Stimulated activated CD4-positive, alpha-beta T cell treated with anti-CD3 and anti-CD28 coated beads, TNF-alpha, amount 100 ng/mL, for 4 hours (primary cell): Measurements from ENCODE around the gene QSOX1.

Source experiments
- DNase-seq, 3 experiments: peaks; one replicate each; pipeline ENCODE4 v3.0.0-alpha.2; 2020; ENCODE audit warnings: low read depth in 3 of 3

Gene QSOX1

GRCh38 chr1:180213401-180214170, 58.9 kb downstream of the QSOX1 start:
- no peak for DNase-seq

GRCh38 chr1:180215856-180216625, 61.4 kb downstream of the QSOX1 start:
- no peak for DNase-seq

DNA sequence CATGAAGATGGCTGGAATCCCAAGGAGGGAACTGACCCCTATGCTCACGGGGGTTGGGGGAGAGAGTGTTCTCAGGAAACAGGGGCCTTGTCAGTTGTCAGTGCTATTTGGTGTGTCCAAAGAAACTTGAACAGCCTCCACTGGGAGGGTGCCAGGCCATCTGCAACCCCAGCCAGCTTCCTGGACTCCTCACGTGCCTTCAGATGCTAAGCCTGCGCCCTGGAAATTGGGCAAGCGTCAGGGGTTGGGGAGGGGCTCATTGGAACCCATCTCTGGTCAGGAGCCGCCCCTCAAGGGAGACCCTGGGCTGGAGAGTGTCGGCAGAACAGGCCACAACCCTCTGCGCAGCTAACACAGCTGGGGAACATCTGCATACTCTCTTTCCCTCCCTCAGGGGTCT, 62.3 kb downstream of the QSOX1 start:
- no peak for DNase-seq

DNA sequence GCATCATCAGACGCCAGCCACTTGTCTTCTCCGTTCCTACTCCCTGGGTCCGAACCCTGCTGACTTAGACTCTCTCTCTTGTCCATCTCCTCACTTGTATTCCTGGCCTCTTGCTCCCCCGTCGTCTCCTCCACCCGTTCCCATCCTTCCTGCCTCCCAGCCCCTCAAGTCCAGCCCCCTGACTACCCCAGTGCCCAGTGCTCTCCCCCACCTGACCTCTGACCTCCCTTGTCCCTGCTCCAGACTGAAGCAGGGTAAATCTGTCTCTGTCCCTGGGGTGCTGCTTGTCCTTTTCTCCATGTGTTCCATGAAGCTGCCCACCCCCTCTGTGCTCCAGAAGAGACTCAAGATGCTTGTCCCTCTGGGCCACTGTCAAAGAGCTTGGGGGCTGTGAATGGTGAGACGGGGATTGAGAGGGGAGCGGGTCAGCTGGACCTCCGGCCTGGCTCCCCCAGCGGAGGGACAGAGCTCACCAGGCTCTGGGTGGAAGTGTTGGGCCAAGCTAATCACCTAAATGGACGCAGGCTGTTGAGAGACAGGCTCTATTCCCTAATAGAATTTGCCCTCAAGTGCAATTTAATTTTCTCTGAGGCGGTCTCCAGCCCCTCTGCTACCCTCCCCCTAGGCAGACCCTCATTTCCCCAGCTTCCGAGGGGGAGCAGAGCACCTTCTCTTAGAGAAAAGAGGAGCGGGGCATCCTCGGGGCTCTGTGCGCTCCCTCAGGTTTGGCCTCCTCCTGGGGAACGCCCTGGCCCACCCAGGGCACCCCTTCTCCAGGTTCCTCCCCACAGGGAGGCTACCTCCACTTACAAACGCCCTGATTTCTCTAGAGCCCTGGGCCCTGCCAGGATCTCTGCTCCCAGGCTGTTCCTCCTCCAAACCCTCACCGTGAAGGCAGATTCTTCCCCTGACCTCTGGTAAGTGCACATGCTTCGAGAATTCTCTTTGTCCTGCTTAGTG, 64.4 kb downstream of the QSOX1 start:
- DNase-seq: no peak

- DNase-seq: no peak
These were observed 65.1 kb downstream of the QSOX1 start for GRCh38 chr1:180219776-180220175.

- no peak for DNase-seq
These were observed 66.8 kb downstream of the QSOX1 start for GRCh38 chr1:180221462-180221861.

- no peak for DNase-seq
These were observed 70.2 kb downstream of the QSOX1 start for GRCh38 chr1:180224902-180225301.

- DNase-seq: no peak
These were observed 70.7 kb downstream of the QSOX1 start for GRCh38 chr1:180225403-180225802.

- no peak for DNase-seq
These were observed 73.4 kb downstream of the QSOX1 start for GRCh38 chr1:180227861-180228647.

GRCh38 chr1:180228648-180229482, 74.2 kb downstream of the QSOX1 start:
- no peak for DNase-seq

DNA sequence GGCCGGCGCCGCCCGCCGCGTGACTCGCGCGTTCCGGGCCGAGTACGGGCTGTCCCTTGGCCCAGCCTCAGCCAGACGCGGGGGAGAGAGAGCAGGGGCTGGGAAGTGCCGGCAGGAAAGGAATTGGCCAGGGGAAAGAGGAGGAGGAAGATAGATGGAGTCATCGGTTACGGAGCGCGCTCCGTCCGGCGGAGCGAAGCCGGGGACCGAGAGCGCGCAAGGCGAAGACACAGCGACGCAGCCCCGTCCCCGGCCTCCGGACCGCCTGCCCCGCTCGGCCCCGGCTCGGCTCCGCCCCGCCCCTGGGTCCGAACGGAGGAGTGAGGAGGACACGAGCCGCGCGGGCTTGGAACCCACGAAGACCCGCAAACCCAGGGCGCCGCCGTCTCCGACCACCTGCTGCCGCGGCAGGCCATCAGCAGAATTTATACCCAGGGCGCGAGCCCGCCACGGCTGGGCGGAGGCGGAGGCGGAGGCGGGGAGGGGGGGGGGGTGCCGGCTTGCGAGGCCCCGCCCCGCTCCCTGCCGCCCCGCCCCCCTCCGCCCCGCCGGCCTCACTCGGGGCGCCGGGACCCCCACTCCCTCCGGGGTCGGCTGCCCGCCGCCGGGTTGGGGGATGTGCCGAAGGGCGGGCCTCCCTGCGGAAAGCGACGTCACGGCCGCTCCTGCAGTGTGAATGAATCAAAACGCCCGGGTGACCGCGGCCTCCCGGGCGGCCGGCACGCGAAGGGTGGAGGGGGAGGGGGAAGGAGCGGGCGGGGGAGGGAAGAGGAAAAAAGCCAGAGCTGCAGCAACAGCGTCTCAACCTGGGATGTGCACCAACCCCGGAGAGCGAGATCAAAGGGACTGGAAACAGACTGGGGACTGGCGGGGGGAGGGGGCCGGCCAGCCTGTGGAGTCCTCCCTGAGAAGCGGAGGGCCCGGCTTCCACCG, 75.1 kb downstream of the QSOX1 start, which contains the start of gene LHX4:
Gene LHX4 (plus strand): TSS at position 782 of the 933 bp plus-strand sequence. CDS start 266 bp downstream, outside the sequence.
- DNase-seq: no peak

DNA sequence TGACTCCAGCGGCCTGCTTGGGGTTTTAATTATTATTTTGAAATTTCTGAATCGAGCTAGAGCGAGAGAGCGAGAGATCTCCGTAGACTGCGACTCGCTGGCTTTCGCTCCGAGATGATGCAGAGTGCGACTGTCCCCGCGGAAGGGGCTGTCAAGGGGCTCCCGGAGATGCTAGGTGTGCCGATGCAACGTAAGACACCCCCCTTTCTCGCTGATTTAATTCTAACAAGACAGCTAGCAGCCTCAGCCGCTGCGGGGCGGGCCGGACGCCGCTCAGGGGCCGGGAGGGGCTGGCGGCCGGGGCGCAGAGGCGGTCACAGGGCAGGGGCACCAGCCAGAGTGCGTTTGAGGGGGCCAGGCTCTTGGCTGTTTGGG, 75.7 kb downstream of the QSOX1 start:
- no peak for DNase-seq

DNA sequence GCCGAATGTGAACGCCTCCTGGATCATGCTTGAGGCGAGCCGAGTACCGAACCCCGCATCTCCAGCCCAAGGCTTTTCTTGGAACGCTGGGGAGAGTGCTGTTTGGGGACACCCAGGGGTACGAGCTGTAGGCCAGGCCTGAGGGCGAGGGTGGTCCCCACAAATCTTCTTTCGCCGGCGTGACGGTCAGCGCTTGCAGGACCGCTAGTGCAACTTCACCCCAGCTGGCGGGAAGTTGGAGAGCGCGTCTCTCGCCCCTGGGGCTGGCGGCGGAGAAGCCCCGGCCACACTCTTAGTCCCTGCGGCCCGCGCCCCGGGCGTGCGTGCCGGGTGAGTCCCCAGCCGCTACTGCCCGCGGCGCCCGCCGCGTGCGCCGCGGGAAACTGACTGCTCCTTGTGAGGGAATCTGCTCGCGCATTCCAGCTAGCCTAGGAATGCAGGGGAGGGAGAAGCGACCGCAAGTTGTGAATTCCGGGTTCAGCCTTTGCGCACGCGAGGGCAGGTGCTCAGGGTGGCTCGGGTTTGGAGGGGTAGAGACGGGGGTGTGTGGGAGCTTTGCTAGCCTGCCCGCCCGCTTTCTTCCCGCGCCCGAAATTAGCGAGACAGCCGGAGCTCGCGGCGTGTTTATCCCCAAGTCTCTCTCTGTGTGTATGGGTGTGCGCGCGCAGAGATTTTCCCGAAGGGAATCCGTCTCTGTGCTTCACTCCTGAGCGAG, 76.3 kb downstream of the QSOX1 start:
- no peak for DNase-seq

DNA sequence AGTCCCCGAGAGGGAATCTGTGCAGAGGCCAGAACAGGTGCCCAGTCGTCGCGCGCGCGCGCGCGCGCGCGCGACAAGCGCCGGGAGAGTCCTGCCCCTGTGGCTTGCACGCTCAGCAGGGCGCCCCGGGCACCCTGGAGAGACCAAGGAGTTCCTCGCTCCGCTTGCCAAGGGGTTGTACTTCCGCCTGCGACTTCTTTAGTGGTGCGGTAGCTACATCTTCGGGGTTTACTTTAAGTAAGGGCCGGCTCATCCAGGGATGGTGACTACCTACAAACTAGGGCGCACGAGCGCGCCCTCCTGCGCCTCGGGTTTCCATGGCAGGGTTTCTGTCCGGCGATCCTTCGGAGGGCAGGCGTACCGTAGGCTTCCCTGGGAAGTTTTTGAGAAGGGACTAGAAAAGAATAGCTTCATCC, 76.8 kb downstream of the QSOX1 start:
- DNase-seq: no peak

DNA sequence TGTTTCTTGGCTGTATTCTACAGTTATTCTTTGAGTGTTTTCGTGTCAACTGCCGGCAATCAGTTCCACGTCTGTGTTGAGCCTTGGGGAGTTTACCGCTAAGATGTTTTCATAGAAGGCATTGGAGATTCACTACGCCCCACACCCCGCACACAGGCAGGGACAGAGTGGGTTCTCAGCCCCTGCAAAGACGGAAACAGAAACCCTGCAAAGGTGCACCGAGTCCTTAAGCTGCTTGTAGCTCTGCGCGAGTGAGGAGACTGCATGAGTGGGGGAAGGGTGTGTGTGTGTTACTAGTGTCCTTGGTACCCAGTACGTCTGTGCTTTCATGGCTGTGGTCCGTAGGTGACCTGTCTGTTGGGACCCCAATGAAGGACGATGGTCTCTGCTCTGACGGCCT, 77.3 kb downstream of the QSOX1 start:
- DNase-seq: no peak

- DNase-seq: no peak
These were observed 77.9 kb downstream of the QSOX1 start for GRCh38 chr1:180232521-180233043.

DNA sequence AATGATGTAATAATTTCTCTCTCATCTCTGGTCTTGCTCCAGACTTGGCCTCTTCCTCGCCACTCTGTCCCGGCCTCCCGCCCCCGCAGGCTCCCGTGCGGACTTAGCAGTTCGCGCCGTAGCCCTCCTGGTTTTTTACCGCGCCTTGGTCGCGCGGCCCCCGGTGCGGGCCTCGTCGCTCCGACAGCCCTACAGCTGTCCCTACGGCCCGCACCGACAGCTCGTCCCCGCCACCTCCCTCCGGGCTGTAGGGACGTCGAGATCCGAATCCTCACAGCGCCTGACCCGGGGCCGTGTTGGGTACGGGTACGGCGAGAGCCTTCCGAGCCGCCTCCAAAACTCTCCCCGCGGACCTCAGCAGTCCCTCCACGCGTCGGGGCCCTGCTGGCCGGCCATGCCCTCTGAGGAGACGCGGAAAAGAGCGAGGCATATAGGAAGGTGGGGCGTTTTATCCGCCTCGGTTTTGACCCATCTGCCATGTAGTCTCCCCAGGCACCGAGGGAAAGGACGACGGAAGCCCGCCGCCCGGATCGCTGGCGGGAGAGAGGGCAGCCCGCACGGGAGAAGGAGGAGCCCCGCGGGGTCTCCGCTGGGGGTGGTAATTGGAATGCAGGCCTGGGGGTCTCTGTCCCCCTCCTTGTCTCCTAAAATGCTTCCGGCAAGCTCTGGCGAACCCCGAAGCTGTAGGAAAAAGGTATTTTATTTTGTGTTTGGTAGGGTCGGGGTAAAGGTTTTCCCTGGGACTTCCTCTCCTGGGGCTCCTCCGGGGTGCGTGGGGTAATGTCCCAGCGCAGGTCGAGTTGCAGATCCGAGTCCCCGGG, 78.7 kb downstream of the QSOX1 start:
- no peak for DNase-seq
